Activated B cell treated with CpG ODN at 0.5 μM for 24 hours (primary cell): ENCODE results near the gene PKP4. TPM values are rescaled to one million over a fixed set of nuclear protein-coding genes. Genes with fewer than 3 reads are reported as not detected.
"Not testable (repeated sequence)": the region's sequence is repeated elsewhere in the genome, so short reads cannot be mapped to it uniquely, and the experiment has no call there.

Experiments
- ATAC-seq: fragments of 200-7000 bp; cut with Tn5 transposase; one replicate; pipeline ENCODE4 v1.10.0; 2021; ENCODE audit warnings: low read depth, mild to moderate bottlenecking, moderate library complexity
- CTCF ChIA-PET: fragments of 350-600 bp; sonication (Branson Sonifier 250); formaldehyde crosslinking; loops from one replicate; lab custom pipeline; 2021; ENCODE audit warnings: antibody characterized with exemption; lab: Charles Lee
- POLR2A ChIA-PET: fragments of 350-600 bp; sonication (Branson Sonifier 250); formaldehyde crosslinking; loops from one replicate; lab custom pipeline; 2021; ENCODE audit warnings: antibody characterized with exemption; lab: Charles Lee
- DNase-seq: peaks from one replicate; pipeline ENCODE4 v3.0.0; 2022
- H3K27ac Mint-ChIP-seq: one replicate; pipeline ENCODE4 v1.8.0; 2020; ENCODE audit warnings: mixed read lengths
- H3K27me3 Mint-ChIP-seq: one replicate; pipeline ENCODE4 v1.8.0; 2021; ENCODE audit warnings: mixed read lengths
- H3K36me3 Mint-ChIP-seq: one replicate; pipeline ENCODE4 v1.8.0; 2021; ENCODE audit warnings: low read depth, mixed read lengths
- H3K4me1 Mint-ChIP-seq: one replicate; pipeline ENCODE4 v1.8.0; 2021; ENCODE audit warnings: mixed read lengths
- H3K4me3 Mint-ChIP-seq: one replicate; pipeline ENCODE4 v1.8.0; 2020; ENCODE audit warnings: mild to moderate bottlenecking, mixed read lengths
- H3K9me3 Mint-ChIP-seq: one replicate; pipeline ENCODE4 v1.8.0; 2020; ENCODE audit warnings: mixed read lengths
- intact Hi-C: fragments of 100-400 bp; cut with micrococcal nuclease; formaldehyde crosslinking; loops from one replicate; pipeline ENCODE4 v1.15.1; 2024
- total RNA-seq: library from RNA; stranded (reverse); gene quantifications from 2 replicates; pipeline ENCODE4 v1.2.3, GENCODE V29; 2022
- TF ChIP-seq, protein P1 (sequence below): fragments of 200-600 bp; IDR thresholded peaks from one replicate; pipeline ENCODE4 v1.8.0; 2022; ENCODE audit warnings: antibody characterized with exemption, mild to moderate bottlenecking

The PKP4 gene
- total RNA-seq, 1 donor from 2014 or later, result 6.5 TPM

DNA sequence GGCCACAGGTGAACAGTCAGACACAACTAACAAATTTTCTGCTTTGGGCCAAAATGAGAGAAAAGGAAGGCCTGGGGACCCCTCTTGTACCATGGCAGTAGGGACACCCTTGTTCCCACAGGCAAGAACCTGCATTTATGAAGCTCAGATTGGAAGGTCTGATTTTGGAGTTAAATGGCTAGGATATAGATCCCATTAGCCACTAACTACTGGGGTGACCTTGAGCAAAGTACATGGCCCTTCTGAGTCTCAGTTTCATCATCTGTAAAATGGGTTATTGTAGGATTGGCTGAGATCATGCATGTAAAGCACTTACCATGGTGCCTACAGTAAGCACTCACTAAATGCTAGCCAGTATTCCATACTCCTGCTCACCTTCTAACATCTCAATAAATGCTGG lies 236.7 kb downstream of the PKP4 start:
- ChIA-PET POLR2A (no interaction called here), CTCF (no interaction called here)
- no peaks in the 10 kb centered on the region for H3K36me3 Mint-ChIP-seq
- DNase-seq (no peak), ATAC-seq (no peak)
- no peaks in the 10 kb centered on the region for H3K4me1 Mint-ChIP-seq
- intact Hi-C loops, result no loop called here
- H3K27ac Mint-ChIP-seq, result no peak overlapping the region
- H3K4me3 Mint-ChIP-seq, result no peak overlapping the region
- H3K27me3 Mint-ChIP-seq, result no peaks in the 10 kb centered on the region
- TF ChIP-seq, protein P1, sequence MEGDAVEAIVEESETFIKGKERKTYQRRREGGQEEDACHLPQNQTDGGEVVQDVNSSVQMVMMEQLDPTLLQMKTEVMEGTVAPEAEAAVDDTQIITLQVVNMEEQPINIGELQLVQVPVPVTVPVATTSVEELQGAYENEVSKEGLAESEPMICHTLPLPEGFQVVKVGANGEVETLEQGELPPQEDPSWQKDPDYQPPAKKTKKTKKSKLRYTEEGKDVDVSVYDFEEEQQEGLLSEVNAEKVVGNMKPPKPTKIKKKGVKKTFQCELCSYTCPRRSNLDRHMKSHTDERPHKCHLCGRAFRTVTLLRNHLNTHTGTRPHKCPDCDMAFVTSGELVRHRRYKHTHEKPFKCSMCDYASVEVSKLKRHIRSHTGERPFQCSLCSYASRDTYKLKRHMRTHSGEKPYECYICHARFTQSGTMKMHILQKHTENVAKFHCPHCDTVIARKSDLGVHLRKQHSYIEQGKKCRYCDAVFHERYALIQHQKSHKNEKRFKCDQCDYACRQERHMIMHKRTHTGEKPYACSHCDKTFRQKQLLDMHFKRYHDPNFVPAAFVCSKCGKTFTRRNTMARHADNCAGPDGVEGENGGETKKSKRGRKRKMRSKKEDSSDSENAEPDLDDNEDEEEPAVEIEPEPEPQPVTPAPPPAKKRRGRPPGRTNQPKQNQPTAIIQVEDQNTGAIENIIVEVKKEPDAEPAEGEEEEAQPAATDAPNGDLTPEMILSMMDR, result no peak
- H3K9me3 Mint-ChIP-seq, result peaks cover 4% of the 10 kb centered on the region

GRCh38 chr2:158695305-158695704 lies 238.6 kb downstream of the PKP4 start:
- ATAC-seq, result no peak
- peaks cover 4% of the 10 kb centered on the region for H3K9me3 Mint-ChIP-seq
- CTCF ChIA-PET, result no interaction called here
- intact Hi-C loops, result no loop called here
- no peaks in the 10 kb centered on the region for H3K4me1 Mint-ChIP-seq
- H3K27ac Mint-ChIP-seq, result no peak overlapping the region
- DNase-seq, result no peak
- POLR2A ChIA-PET, result no interaction called here
- H3K27me3 Mint-ChIP-seq, result no peaks in the 10 kb centered on the region
- TF ChIP-seq, protein P1, result no peak
- no peak overlapping the region for H3K4me3 Mint-ChIP-seq
- H3K36me3 Mint-ChIP-seq, result no peaks in the 10 kb centered on the region

GRCh38 chr2:158695744-158696143 lies 239.0 kb downstream of the PKP4 start:
- CTCF ChIA-PET, H3K4me3 Mint-ChIP-seq, POLR2A ChIA-PET, H3K4me1 Mint-ChIP-seq, H3K27me3 Mint-ChIP-seq, H3K36me3 Mint-ChIP-seq, ATAC-seq, H3K27ac Mint-ChIP-seq, intact Hi-C loops, DNase-seq, H3K9me3 Mint-ChIP-seq: not testable (repeated sequence)

DNA sequence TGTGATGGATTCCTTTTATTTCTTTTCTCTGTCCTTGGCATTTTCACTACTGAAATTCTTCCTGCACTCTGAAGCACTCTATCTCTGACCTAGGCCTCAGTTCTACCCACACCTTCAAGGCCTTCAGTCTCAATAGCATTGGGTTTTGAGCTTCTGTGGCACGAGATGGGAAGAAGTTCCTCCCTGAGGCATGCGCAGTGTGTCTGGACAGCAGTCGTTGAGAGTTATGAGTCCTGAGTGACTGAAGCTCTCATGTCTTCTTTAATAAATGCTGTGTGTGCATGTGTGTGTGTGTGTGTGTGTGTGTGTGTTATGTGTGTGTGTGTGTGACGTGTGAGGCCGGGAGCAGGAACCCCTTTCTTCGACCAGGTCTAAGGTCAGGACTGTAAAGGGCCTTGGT lies 242.6 kb downstream of the PKP4 start:
- intact Hi-C loops, result no loop called here
- Mint-ChIP-seq H3K4me3 (no peak overlapping the region), H3K27ac (no peak overlapping the region), H3K9me3 (peaks cover 4% of the 10 kb centered on the region), H3K4me1 (no peaks in the 10 kb centered on the region), H3K36me3 (no peaks in the 10 kb centered on the region), H3K27me3 (no peaks in the 10 kb centered on the region)
- CTCF ChIA-PET, result no interaction called here
- DNase-seq (no peak), ATAC-seq (no peak)
- POLR2A ChIA-PET, result no interaction called here
- TF ChIP-seq, protein P1, result no peak

DNA sequence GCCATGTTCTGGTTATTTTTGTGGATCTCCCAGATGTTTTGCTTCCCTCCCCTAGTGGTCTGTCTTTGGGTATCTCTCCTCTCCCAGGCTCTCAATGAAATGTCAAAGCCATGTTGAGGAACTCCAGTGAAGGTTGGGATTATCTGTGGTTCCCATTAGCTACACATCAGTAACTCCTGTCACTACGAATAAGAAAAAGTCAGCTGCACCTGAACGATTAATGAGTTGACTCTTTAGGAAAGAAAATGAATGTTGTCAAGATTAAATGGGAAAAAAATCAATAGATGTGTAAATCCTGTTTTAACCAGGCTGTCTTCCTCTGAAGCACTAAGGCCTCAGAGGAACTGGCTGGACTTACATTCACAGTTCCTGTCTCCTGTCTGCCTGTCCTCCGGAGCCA lies 244.3 kb downstream of the PKP4 start:
- intact Hi-C loops, result no loop called here
- ChIA-PET POLR2A (no interaction called here), CTCF (no interaction called here)
- H3K27ac Mint-ChIP-seq, result no peak overlapping the region
- H3K36me3 Mint-ChIP-seq, result no peaks in the 10 kb centered on the region
- no peaks in the 10 kb centered on the region for H3K4me1 Mint-ChIP-seq
- H3K9me3 Mint-ChIP-seq, result peaks cover 4% of the 10 kb centered on the region
- DNase-seq, result no peak
- no peak for ATAC-seq
- TF ChIP-seq, protein P1, result no peak
- no peak overlapping the region for H3K4me3 Mint-ChIP-seq
- H3K27me3 Mint-ChIP-seq, result no peaks in the 10 kb centered on the region

DNA sequence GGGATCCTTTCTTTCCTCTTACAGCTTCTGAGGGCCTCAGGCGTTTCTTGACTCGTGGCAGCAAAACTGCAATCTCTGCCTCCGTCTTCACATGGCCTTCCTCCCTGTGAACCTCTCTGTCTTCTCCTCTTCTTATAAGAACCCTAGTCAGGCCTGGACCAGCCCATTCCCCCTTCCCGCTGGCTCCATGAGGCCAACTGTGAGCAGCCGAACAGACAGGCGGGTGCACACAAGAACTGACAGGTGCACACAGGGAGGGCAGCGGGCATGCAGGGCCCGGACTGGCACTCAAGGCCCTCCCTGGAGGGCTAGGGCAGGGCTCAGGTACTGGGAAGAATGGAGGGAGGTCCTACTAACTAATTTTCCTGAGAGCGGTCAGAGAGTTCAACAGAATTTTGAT lies 246.0 kb downstream of the PKP4 start:
- TF ChIP-seq, protein P1, result no peak
- ATAC-seq, result no peak
- Mint-ChIP-seq H3K4me1 (no peaks in the 10 kb centered on the region), H3K9me3 (no peaks in the 10 kb centered on the region), H3K36me3 (no peaks in the 10 kb centered on the region), H3K4me3 (no peak overlapping the region), H3K27ac (no peak overlapping the region), H3K27me3 (no peaks in the 10 kb centered on the region)
- intact Hi-C loops, result no loop called here
- POLR2A ChIA-PET, result no interaction called here
- CTCF ChIA-PET, result no interaction called here
- no peak for DNase-seq

GRCh38 chr2:158704724-158705465 lies 248.1 kb downstream of the PKP4 start:
- H3K4me3 Mint-ChIP-seq, CTCF ChIA-PET, DNase-seq, H3K36me3 Mint-ChIP-seq, POLR2A ChIA-PET, H3K9me3 Mint-ChIP-seq, H3K27ac Mint-ChIP-seq, ATAC-seq, H3K4me1 Mint-ChIP-seq, intact Hi-C loops, H3K27me3 Mint-ChIP-seq: not testable (repeated sequence)
